HG03025 (cell line): ENCODE results near the gene RASGRP3.
"Not testable (repeated sequence)": the region's sequence is repeated elsewhere in the genome, so short reads cannot be mapped to it uniquely, and the experiment has no call there.

Source experiments
- ATAC-seq: cut with Tn5 transposase; IDR thresholded peaks from one replicate; pipeline ENCODE4 v1.9.1; 2021; ENCODE audit warnings: mild to moderate bottlenecking, moderate library complexity; ENCODE audit not compliant: unreplicated experiment, low FRiP score

Gene RASGRP3

GRCh38 chr2:33476131-33476792 is at the start of gene RASGRP3:
Gene RASGRP3, plus strand, starts transcription at chr2:33476649. Its CDS starts 38,488 bp downstream, at chr2:33515137.
- ATAC-seq: peak; percentile 50

GRCh38 chr2:33426666-33427231 is 49.7 kb upstream of the RASGRP3 start:
- no peak for ATAC-seq

- ATAC-seq: no peak
Observed at GRCh38 chr2:33430077-33430476, 46.4 kb upstream of the RASGRP3 start.

GRCh38 chr2:33430856-33431255 is 45.6 kb upstream of the RASGRP3 start:
- ATAC-seq: no peak

- ATAC-seq: no peak
Observed at GRCh38 chr2:33432871-33433270, 43.6 kb upstream of the RASGRP3 start.

GRCh38 chr2:33433279-33434235 is 42.9 kb upstream of the RASGRP3 start:
- no peak for ATAC-seq

GRCh38 chr2:33435518-33435917 is 40.9 kb upstream of the RASGRP3 start:
- ATAC-seq: no peak

- no peak for ATAC-seq
Observed at GRCh38 chr2:33436083-33436482, 40.4 kb upstream of the RASGRP3 start.

- ATAC-seq: no peak
Observed at GRCh38 chr2:33437297-33437696, 39.2 kb upstream of the RASGRP3 start.

- ATAC-seq: no peak
Observed at GRCh38 chr2:33437815-33438214, 38.6 kb upstream of the RASGRP3 start.

- ATAC-seq: no peak
Observed at GRCh38 chr2:33441235-33441810, 35.1 kb upstream of the RASGRP3 start.

GRCh38 chr2:33442052-33442451 is 34.4 kb upstream of the RASGRP3 start:
- ATAC-seq: not testable (repeated sequence)

- ATAC-seq: no peak
Observed at GRCh38 chr2:33442528-33443079, 33.8 kb upstream of the RASGRP3 start.

- no peak for ATAC-seq
Observed at GRCh38 chr2:33443274-33443829, 33.1 kb upstream of the RASGRP3 start.

- no peak for ATAC-seq
Observed at GRCh38 chr2:33444967-33445366, 31.5 kb upstream of the RASGRP3 start.

GRCh38 chr2:33448220-33448899 is 28.1 kb upstream of the RASGRP3 start:
- no peak for ATAC-seq

- no peak for ATAC-seq
Observed at GRCh38 chr2:33451214-33451613, 25.2 kb upstream of the RASGRP3 start.

GRCh38 chr2:33451825-33452224 is 24.6 kb upstream of the RASGRP3 start:
- no peak for ATAC-seq

- no peak for ATAC-seq
Observed at GRCh38 chr2:33452545-33452944, 23.9 kb upstream of the RASGRP3 start.
